Head of caudate nucleus (tissue), 42 donors: ENCODE results near the gene TAF1C.

ENCODE experiments used
- DNase-seq, 42 donors: peaks; one replicate each; pipeline versions ENCODE4 v3.0.0 to v3.0.0-alpha.2; 2020 to 2021; ENCODE audit warnings: mixed read lengths in 7 of 42
- intact Hi-C: fragments of 100-400 bp; cut with DNase I; formaldehyde crosslinking; loops from one replicate; pipeline ENCODE4 v1.15.0; 2022

Gene TAF1C

DNA sequence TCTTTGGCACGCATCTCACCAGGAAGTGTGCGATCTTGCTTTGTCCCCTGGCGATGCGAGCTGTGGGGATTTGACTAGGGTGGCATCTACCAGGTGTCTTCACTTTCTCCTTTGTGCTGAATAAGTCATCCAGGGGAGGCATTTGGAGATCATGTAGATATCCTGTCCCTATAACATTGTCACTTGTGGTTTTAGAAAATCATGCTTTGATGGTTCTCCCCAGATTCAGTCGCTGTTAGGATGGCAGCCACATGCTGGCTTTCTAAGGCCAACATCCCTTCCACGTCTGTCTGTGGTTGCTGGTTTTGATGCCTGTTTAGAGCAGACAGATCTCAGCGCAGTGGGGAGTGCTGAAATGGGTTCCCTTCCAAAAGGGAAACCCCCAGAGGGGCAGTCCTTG lies 6.6 kb upstream of the TAF1C start:
- intact Hi-C loops = no loop called here
- no peak for DNase-seq

DNA sequence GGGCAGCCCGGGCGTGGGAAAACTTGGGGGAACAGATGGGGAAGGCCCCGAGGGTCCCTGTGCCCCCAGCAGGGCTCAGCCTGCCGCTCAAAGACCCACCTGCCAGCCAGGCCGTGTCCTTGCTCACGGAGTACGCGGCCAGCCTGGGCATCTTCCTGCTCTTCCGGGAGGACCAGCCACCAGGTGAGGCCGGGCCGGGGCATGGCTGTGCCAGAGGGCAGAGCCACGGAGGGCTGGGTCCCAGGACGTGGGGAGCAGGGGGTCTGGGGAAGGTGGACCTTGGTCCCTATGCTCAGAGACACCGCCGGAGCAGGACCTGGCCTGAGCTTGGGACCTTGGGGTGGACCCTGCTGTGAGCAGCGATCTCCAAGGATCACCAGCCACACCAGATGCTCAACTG lies 4.6 kb upstream of the TAF1C start:
- no peak for DNase-seq
- intact Hi-C loops = no loop called here

DNA sequence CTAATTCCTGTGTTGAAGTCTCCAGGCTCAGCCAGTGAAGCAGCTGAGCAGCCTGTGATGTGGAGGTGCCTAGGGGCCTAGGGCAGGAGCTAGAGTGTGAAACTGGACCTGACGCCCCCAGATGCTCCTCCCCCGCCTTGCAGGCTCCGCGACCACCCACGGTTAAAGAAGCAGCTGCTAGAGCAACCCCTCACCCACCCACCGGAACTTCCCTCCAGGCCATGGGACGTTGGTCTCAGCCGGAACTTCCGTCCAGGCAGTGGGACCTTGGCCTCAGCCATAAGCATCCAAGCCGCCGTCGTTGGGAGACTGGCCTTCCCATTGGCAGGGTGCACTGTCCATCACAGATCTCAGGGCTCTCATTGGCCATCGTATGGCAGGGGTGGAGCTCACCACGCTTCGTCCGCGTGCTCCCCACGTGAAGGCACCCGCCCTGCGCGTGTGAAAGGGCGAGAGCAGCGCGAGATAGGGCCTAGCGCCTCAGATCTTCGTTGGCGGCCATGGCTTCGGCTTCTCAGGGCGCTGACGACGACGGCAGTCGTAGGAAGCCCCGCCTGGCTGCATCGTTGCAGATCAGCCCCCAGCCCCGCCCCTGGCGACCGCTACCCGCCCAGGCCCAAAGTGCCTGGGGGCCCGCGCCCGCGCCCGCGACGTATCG lies 4.0 kb upstream of the TAF1C start, which contains the start of gene ADAD2:
ADAD2 (plus strand) TSS at position 427 of the 658 bp plus-strand sequence; CDS start at position 501, 74 bp downstream.
- intact Hi-C loops = no loop called here
- no peak for DNase-seq

DNA sequence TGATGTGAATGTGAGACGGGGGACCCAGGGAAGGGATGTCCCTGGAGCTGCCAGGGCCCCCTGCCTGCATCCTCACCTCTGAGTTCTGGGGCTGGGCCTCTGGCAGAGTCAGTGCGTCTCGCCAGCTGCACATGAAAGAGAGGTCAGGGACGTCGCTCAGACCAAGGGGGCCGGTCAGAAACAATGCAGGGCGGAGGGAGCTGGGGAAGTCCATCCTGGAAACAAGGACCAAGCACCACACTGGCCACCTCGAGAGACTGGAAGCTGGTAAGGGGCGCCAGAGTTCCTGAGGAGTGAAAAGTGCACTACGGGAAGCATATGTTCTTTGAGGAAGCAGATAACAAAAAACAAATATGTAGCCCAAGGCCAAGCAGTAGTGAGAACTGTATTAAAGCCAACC lies 2.1 kb downstream of the TAF1C start:
- intact Hi-C loops = loop anchor here (5.0 kb wide), 1 partner anchor 298 kb away; no protein-coding TSS in a partner anchor
- DNase-seq = no peak

DNA sequence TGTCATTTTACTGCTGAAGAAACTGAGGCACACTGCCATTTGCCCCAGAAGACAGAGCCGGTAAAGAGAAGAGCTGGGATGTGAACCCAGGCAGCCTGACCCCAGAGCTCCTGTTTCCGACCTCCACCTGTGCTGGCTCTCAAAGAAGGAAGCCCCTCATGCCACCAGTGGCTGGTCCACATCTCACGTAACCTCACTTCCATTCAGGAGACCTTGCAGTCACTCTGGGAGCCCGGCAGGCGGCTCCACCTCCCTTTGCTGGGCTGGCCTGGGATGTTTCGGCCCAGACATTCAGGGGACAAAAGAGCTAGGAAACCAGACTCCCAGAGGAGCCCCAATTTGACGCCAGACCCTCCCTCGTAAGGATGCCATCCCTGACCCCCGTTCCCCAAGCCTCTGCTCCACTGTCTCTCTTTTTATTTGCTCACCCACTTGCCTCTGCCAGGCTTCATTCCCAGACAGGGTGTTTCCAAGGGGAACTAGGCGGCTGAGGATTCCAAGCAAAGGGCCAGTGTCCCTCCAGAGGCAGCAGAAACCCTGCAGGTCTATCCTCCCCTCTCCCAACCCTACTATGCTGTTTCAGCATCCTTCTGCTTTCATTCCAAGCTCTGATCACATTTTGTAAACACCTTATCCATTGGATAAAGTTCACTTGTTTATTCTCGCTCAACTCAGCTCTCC lies 2.8 kb downstream of the TAF1C start:
- intact Hi-C loops = loop anchor here (5.0 kb wide), 1 partner anchor 298 kb away; no protein-coding TSS in a partner anchor
- DNase-seq = peak in 1 of 42 donors; percentile 39

DNA sequence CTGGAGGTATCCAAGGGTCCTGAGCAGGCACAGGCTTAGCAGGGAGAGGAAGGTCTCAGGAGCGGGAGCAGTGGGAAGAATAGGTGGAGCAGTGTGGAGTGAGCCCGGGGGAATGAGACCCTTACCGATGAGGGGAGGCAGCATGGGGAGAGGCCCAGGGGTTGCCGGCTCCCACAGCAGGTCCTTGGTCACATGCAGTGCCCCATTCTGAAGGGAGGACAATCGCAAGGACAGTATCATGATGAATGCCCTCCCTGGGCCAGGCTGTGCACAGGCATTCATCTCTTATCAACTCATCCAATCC lies 3.3 kb downstream of the TAF1C start:
- no peak for DNase-seq
- intact Hi-C loops = loop anchor here (5.0 kb wide), 1 partner anchor 299 kb away; no protein-coding TSS in a partner anchor

DNA sequence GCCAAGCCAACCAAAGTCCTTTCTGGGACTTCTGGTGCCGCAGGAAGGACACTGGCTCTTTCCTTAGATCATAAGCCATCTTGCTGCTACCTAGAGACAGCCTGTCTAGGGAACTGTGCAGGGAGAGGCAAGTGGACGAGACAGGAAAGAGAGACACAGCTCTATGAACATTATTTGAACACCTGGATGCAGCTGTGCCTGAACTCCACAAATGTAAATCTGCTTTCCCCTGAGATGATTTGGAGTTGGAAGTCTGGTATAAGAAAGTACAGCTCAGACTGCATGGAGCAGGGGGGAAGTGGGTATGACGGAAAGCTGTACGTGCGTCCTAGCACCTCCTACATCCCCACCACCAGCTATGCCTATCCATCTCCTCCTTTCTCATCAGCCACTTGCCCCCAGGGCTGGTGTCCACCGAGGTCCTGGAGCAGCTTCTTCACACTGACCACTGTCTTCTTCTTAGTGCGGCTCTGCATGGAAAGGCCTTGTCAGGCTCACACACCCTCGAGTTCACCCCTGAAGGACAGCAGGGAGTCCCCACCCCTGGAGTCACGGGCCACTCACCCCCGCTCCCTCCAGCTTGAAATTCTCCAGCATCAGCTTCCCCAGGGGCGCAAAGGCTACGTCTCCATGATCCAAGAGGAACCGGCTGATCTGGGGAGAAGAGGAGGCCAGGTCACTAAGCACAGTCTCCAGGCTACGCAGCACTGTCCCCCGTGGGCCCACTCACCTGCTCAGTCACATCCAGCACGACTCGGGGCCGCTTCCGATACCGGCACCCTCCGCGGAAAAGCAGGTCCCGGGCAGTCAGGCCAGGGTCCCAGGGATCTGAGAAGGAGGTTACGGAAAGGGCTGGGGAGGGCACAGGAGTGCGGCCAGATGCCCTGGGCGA lies 3.9 kb downstream of the TAF1C start:
- no peak for DNase-seq
- intact Hi-C loops = loop anchor here (5.0 kb wide), 1 partner anchor 299 kb away; no protein-coding TSS in a partner anchor

DNA sequence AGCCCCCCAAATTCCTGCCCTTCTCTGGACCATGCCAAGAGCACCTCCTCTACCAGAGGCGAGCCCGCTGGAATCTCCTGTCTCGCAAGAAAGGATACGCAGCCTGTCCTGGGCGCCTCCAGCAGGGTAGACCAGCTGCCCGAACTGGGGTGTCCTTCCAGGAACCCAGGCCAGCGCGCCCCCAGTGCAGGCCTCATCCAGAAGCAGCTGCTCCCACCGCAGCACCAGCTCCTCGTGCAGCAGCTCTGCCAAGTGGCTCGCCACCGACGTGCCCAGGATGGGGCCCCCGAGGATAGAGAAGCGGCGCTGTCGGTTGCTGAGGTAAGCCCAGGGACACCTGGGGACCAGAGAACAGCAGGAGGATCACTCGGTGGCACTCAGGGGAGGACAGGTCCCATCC lies 4.8 kb downstream of the TAF1C start:
- intact Hi-C loops = loop anchor here (5.0 kb wide), 1 partner anchor 300 kb away; no protein-coding TSS in a partner anchor
- DNase-seq = no peak

DNA sequence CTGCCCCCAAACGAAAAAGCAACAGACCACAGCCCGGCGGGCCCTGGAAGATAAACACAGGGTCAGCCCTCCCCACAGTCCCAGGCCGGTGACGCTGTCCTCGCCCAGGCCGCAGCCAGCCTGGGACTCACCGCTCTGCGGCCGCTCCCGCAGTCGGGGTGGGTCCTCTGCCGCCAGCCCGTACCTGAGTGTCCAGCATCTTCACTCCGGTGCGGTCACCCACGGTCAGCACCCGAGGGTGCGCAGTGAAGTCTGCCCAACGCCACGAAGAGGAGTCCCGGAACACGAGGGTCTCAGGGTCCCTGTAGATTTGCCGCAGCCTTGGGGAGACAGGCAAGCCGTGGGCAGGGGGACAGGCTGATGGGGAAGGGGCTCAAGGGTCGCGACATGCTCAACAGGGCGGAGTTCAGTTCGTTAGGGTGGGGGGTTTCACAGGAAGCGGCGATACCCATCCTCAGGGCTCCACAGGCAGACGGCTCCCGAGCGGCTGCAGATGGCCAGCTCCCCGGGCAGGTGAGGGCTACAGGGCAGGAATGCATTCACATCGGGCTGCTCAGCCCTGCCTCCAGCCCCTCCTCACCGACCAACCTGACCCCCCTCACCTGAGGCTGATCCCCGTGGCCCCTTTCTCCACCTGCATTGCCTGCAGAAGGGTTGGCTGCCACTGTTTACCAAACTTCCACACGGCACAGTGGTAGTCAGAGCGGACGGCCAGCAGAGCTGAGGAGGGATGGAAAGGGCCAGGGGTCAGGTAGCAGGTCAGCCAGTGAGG lies 5.5 kb downstream of the TAF1C start:
- DNase-seq = no peak
- intact Hi-C loops = loop anchor here (5.0 kb wide), 1 partner anchor 301 kb away; no protein-coding TSS in a partner anchor

DNA sequence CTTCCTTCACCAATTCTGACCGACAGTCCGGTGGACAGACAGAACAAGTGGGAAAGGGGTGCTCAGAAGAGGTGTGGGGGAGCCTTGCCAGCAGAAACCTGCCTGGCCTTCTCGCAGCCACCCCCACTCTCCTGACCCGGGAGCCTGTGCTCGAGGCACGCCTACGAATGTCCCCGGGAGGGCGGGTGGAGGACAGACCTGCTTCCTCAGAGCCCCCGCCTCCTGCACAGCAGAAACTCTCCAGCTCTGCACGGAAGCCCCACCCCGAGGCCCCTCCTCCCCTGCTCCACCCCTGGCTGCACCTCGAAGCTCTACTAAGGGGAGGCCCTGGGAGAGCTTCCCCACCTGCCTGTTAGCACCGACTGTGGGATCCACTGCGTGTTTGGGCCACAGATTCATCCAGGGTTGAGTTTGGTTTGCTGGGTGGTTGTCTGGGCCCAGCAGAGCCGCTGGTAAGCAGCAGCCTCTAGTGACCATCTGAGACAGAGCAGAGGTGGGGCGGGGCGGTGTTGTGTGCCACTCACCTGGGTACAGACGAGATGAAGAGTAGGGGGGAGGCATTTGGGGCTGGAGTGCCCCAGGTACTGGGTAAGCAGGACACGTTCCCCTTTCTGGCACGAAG lies 6.2 kb downstream of the TAF1C start:
- intact Hi-C loops = loop anchor here (5.0 kb wide), 1 partner anchor 302 kb away; no protein-coding TSS in a partner anchor

DNA sequence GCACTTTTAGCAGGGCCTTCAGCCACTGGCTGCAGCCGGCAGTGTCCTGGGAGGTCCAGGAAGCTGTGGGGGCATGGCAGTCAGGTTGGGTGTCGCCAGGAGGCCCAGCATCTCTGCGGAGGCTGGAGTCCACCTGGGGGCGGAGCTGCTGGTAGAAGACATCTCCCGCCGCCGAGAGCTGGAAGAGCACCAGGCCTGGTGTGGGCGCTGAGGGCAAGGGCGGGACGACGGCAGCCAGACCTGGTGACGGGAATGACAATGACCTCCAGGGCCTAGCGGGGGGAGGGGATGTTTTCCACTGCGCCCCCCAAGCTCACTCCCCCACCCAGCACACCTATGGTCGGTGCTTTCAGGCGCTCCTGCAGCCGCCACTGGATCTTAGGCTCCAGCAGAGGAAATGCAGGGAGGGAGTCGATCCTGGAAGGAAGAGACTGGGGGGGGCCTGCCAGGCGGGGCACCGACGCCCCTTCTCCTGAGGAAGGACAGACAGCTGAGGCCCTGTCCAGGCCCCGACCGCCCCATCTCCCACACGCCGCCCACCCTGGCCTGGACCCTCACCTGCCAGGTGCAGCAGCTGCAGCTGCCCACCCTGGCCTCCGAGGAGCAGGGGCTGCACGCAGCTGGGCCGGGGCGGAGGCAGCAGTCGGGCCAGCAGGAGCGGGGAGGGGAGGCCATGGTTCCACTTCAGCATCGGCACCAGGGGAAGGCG lies 7.1 kb downstream of the TAF1C start:
- DNase-seq = no peak
- intact Hi-C loops = loop anchor here (5.0 kb wide), 1 partner anchor 303 kb away; no protein-coding TSS in a partner anchor

More for the DNA sequence above, 6.2 kb downstream of the TAF1C start:
- peak in 38 of 42 donors; percentile 25 to 94 (median 68) for DNase-seq

DNA sequence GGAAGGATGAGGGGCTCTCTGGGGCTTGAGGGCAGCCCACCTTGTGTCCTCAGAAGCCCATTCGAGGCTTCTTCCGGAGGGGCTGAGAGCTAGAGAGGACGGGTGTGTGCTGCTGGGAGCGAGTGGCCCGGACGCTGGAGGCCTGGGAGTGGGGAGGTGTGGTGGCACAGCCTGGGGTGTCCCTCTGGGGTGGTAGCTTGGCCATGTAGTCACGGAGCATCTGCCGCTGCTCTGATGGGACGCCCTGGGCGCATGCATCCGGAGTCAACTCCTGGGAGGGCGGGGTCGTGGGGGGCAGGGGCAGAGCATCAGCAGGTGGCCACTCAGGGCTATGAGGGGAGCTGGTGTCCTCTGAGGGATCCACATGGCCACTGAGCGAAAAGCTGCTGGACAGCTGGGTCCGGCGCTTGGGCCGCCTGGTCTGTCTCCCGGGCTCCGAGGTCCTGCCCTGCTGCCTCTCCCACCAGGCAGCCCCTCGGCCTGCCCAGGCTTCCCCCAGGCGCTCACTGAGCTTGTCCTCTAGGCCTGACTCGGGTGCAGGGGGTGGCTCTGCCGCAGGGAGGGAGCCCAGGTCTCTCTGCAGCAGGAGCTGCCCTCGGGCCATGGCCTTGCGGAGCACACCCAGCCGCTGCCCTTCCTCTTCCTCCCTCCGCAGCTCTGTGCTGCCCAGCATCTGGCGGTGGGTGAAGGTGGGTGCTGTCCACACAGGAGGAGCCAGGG lies 7.8 kb downstream of the TAF1C start:
- DNase-seq = no peak

DNA sequence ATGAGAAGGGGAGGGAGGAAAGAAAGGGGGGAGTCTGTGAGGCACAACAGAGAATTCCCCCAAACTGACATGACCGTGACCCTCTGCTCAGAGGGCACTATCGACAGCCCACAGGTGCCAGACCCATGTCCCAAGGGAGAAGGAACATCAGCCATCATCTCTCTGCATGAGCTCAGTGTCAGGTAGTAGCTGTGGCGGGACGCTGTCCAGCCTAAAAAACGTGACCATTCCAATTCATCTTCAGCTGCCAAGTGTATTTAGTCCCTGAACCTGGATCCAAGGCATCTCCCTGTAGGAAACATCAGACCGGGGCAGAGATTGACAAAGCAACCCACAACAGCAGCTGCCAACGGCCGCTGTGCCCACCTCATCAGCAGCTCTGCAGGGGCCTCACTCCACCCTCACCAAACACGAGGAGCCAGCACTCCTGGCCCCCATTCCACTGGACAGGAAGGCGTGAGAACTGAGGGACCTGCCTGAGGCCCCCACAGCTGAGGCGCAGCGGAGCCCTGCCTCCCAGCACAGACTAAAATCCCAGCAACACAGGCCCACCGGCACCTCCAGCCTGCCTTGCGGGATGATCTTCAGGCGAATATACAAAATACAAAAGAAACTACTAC lies 8.6 kb downstream of the TAF1C start:
- no peak for DNase-seq
- intact Hi-C loops = no loop called here

More for the DNA sequence above, 7.8 kb downstream of the TAF1C start:
- intact Hi-C loops = no loop called here

DNA sequence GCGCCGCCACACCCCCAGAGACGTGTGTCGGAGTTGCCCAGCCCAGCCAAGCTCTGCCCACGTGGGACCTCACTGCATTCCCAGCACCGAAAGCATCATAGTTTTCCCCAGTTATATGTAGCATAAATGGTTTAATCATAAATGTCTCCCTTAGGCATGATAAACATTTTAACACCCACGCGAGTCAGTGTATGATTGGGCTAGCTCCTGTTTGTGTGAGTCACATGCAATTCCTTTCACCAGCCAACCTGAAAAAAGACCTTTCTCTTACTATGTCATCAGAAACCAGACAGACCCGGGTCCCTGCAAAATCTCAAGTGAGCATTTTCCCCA lies 9.2 kb downstream of the TAF1C start:
- intact Hi-C loops = no loop called here
- peak in 6 of 42 donors; percentile 12 to 59 (median 46) for DNase-seq

DNA sequence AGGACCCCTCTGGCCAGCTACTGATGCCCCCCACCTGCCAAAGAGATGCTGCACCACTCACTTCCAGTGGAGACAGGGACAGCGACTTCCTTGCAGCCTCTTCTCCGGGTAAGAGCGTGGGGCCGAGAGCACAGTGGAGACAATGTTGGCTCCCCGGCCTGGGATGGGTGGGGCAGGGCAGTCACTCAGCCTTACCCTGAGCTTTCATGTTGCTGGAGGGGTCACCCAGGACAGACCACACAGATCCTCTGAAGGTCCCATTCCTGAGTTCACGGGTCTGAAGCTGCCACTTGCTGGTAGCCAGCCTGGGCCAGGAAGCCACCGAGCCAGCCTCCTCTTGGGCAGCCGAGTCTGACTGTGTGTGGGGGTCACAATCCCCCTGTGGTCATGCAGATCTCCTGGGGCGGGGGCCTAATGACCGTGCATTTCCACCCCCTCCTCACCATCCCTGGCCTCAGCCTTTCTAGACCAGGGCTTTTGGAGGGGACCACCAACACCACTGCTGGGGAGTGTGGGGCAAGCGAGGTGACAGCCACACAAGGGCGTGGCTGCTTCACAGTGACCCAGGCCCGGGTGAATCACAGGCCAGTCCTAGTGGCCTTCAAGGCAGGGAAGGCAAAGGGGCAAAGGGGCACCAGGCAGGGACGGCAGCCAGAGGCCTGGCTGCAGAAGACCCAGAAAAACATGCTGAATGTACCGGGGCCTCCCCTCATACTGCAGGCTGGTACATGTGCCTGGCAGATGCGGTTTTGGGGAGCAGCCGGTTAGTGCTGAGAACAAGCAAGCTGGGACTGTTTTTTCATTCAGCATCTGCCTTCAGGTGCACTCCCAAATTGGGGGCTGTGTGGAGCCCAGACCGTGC lies 10.4 kb downstream of the TAF1C start:
- intact Hi-C loops = no loop called here
- no peak for DNase-seq
